CD4-positive, alpha-beta T cell (primary cell): ENCODE measurements around the gene PARK7. TPM values are rescaled to one million over a fixed set of nuclear protein-coding genes. Genes with fewer than 3 reads are reported as not detected.
A peak's percentile ranks its signal among the peaks of the same experiment; 100 is the strongest.

Experiments used
- ATAC-seq: fragments of 200-7000 bp; cut with Tn5 transposase; one replicate; pipeline ENCODE4 v1.10.0; 2022; ENCODE audit warnings: mild to moderate bottlenecking; ENCODE audit not compliant: poor library complexity
- CTCF ChIA-PET: fragments of 350-600 bp; sonication (Branson Sonifier 250); formaldehyde crosslinking; loops from one replicate; lab custom pipeline; 2021; ENCODE audit warnings: antibody characterized with exemption, inconsistent platforms; lab: Charles Lee
- POLR2A ChIA-PET: fragments of 350-600 bp; sonication (Branson Sonifier 250); formaldehyde crosslinking; loops from one replicate; lab custom pipeline; 2021; ENCODE audit warnings: antibody characterized with exemption, inconsistent platforms; lab: Charles Lee
- DNase-seq, 14 experiments: peaks; one replicate each; pipeline ENCODE4 v3.0.0-alpha.2; 2013 to 2020; ENCODE audit warnings: mixed read lengths in 2 of 14
- H3K27ac ChIP-seq, 2 donors: one replicate each; pipeline versions ENCODE4 v1.5.1 to v1.7.0; 2013; ENCODE audit warnings: low read length in 2 of 2, low read depth in 1 of 2, mild to moderate bottlenecking in 1 of 2
- H3K27me3 ChIP-seq, 2 experiments: 1 replicate in 1 of 2; 2 replicates in 1 of 2; pipeline versions ENCODE4 v1.6.1 to v1.7.0; 2013; ENCODE audit warnings: low read length in 2 of 2, control low read depth in 1 of 2, mild to moderate bottlenecking in 1 of 2, moderate library complexity in 1 of 2; ENCODE audit not compliant: insufficient read depth in 2 of 2, control insufficient read depth in 1 of 2
- H3K36me3 ChIP-seq: one replicate; pipeline ENCODE4 v1.6.1; 2013; ENCODE audit warnings: low read length, control low read depth; ENCODE audit not compliant: insufficient read depth
- H3K4me1 ChIP-seq: one replicate; pipeline ENCODE4 v1.6.1; 2013; ENCODE audit warnings: low read length, control low read depth; ENCODE audit not compliant: insufficient read depth
- H3K4me3 ChIP-seq: one replicate; pipeline ENCODE4 v1.5.1; 2013; ENCODE audit warnings: mild to moderate bottlenecking, low read length, moderate library complexity
- H3K9me3 ChIP-seq, 2 experiments: 1 replicate in 1 of 2; 2 replicates in 1 of 2; pipeline versions ENCODE4 v1.6.1 to v1.7.0; 2013; ENCODE audit warnings: low read length in 2 of 2, mild to moderate bottlenecking in 2 of 2, control low read depth in 1 of 2, moderate library complexity in 1 of 2; ENCODE audit not compliant: control insufficient read depth in 1 of 2, insufficient read depth in 1 of 2
- H3K27ac Mint-ChIP-seq: one replicate; pipeline ENCODE4 v1.8.0; 2020; ENCODE audit warnings: mixed read lengths
- H3K27me3 Mint-ChIP-seq: one replicate; pipeline ENCODE4 v1.8.0; 2021; ENCODE audit warnings: mixed read lengths
- H3K36me3 Mint-ChIP-seq: one replicate; pipeline ENCODE4 v1.8.0; 2021; ENCODE audit warnings: low read depth, mixed read lengths
- H3K4me1 Mint-ChIP-seq: one replicate; pipeline ENCODE4 v1.8.0; 2021; ENCODE audit warnings: low read depth, mixed read lengths
- H3K4me3 Mint-ChIP-seq: one replicate; pipeline ENCODE4 v1.8.0; 2020; ENCODE audit warnings: mild to moderate bottlenecking, mixed read lengths
- H3K9me3 Mint-ChIP-seq: one replicate; pipeline ENCODE4 v1.8.0; 2020; ENCODE audit warnings: mixed read lengths
- CTCF ChIP-seq: fragments of 200-600 bp; IDR thresholded peaks from one replicate; pipeline ENCODE4 v1.8.0; 2022; ENCODE audit warnings: antibody characterized with exemption, mild to moderate bottlenecking
- intact Hi-C, 2 experiments: fragments of 100-400 bp; cut with DNase I in 1 of 2; cut with micrococcal nuclease in 1 of 2; formaldehyde crosslinking; loops; one replicate each; pipeline versions ENCODE4 v1.15.1 to v1.9.0; 2023 to 2025; cut with DNase I, micrococcal nuclease
- total RNA-seq, 174 experiments: library from RNA in 2 of 174; stranded (reverse) in 2 of 174; gene quantifications; one replicate each; pipeline ENCODE4 v1.2.3 and lab custom pipeline; 2021 to 2026

Gene PARK7
- total RNA-seq, 2 experiments from 2014 or later = 57.7 to 62.4 TPM

- POLR2A ChIA-PET = no interaction called here
- H3K9me3 Mint-ChIP-seq = no peaks in the 10 kb centered on the region
- H3K4me3 Mint-ChIP-seq = no peak overlapping the region
- peaks cover 17% of the 10 kb centered on the region for H3K36me3 Mint-ChIP-seq
- H3K27me3 Mint-ChIP-seq = no peaks in the 10 kb centered on the region
- Histone ChIP-seq H3K4me3 (no peak overlapping the region), H3K27ac (no peak overlapping the region), H3K9me3 (no peaks in the 10 kb centered on the region), H3K36me3 (no peaks in the 10 kb centered on the region), H3K4me1 (no peaks in the 10 kb centered on the region), H3K27me3 (no peaks in the 10 kb centered on the region)
- H3K27ac Mint-ChIP-seq = no peak overlapping the region
- intact Hi-C loops = no loop called here
- ATAC-seq (no peak), DNase-seq (no peak)
- CTCF ChIA-PET = no interaction called here
- TF ChIP-seq CTCF = no peak
- H3K4me1 Mint-ChIP-seq = no peaks in the 10 kb centered on the region
Observed at GRCh38 chr1:8003438-8004112, 42.1 kb downstream of the PARK7 start.

DNA sequence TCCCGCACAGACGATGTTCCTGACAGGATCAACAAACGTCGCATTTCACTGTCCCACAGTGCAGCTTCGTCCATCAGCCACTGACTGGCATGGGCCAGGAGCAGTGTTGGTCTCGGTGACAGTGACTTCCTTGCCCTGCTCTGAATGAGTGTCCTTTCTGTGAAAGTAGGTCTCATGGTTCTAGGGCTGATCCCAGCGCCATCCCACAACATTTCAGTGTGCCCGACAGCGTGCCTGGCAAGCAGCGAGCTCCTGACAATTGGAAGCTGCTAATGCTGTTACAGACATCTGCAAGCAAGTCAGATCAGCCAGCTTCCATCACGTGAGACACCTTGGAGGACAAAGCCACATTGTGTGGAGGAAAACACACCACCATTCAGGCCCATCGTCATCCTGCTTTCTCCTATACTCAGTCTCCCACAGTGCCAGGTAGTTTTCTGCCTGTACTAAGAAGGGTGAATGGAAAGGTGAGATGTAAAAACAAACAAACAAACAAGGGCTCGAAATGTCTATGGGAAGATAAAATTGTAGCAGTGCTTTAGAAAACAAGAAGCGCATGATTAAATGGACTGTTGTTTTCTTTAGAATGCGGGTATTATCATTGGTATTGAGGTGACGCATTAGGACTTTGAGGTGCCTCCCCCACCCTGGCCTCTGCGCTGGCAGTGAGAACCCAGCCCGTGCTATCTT is 42.7 kb downstream of the PARK7 start:
- Histone ChIP-seq H3K4me3 (no peak overlapping the region), H3K36me3 (no peaks in the 10 kb centered on the region), H3K9me3 (no peaks in the 10 kb centered on the region), H3K4me1 (no peaks in the 10 kb centered on the region), H3K27ac (no peak overlapping the region), H3K27me3 (no peaks in the 10 kb centered on the region)
- CTCF ChIA-PET = no interaction called here
- H3K27ac Mint-ChIP-seq = no peak overlapping the region
- H3K27me3 Mint-ChIP-seq = no peaks in the 10 kb centered on the region
- H3K4me3 Mint-ChIP-seq = no peak overlapping the region
- H3K4me1 Mint-ChIP-seq = no peaks in the 10 kb centered on the region
- POLR2A ChIA-PET = no interaction called here
- H3K9me3 Mint-ChIP-seq = no peaks in the 10 kb centered on the region
- peaks cover 17% of the 10 kb centered on the region for H3K36me3 Mint-ChIP-seq
- DNase-seq (no peak), ATAC-seq (no peak)
- no peak for TF ChIP-seq CTCF
- intact Hi-C loops = no loop called here

DNA sequence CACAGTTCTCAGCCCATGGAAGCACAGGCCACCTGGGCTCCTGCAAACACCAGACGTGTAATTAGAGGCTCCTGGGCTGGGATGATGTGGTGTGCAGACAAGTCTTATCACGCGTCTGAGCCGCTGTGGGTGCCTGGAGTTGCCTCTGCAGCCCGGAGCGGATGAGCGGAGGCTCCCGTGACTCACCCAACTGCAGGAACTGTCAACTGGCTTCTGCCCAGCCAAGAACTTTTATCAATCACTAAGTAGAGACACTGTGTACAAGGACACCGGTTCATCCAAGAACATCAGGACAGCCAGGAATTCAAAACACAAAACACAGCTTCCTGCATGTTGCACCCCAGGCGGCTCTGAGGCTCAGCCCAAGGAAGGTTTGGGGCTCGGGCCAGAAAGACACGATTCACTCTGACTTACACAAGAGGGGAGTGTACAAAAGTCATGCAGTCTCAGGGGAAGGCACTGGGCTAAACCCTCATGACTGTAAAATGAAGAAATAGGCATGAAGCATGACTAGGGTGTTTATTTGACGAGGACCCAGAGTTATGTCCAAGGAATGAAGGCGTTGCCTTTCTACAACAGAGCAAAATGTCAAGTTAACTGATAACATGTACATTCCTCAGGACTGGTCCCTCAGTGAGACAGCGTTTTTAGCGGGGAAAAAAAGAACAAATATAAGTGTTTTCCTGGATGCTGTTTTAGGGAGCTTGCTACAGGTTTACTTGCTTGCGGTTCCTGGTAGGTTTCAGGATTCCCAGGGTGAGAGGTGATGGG is 43.5 kb downstream of the PARK7 start:
- no peak for ATAC-seq
- Mint-ChIP-seq H3K9me3 (no peaks in the 10 kb centered on the region), H3K27ac (no peak overlapping the region), H3K4me3 (no peak overlapping the region), H3K4me1 (no peaks in the 10 kb centered on the region), H3K27me3 (no peaks in the 10 kb centered on the region), H3K36me3 (peaks cover 17% of the 10 kb centered on the region)
- no peak overlapping the region for H3K27ac ChIP-seq
- peak in 2 of 14 experiments; percentile 28 to 41 for DNase-seq
- H3K4me1 ChIP-seq = no peaks in the 10 kb centered on the region
- CTCF ChIA-PET = no interaction called here
- H3K4me3 ChIP-seq = no peak overlapping the region
- POLR2A ChIA-PET = no interaction called here
- TF ChIP-seq CTCF = no peak
- H3K36me3 ChIP-seq = no peaks in the 10 kb centered on the region
- no peaks in the 10 kb centered on the region for H3K9me3 ChIP-seq
- H3K27me3 ChIP-seq = no peaks in the 10 kb centered on the region
- intact Hi-C loops = no loop called here
